ENCODE measurements around the gene PTPN1. TPM values are rescaled to one million over a fixed set of nuclear protein-coding genes. Genes with fewer than 3 reads are reported as not detected.

The PTPN1 gene
- total and polyA plus RNA-seq, 2 of the 13 experiments (the other 11 are each of a cell fraction or from before 2014, with no cell fraction given): 17.7 to 37.2 TPM

GRCh38 chr20:50464026-50464724, 46.0 kb upstream of the PTPN1 start:
- no peak overlapping the region for H3K27ac ChIP-seq (ENCODE audit: extremely low read length, insufficient read depth, low read length)
- no peaks in the 10 kb centered on the region for H4K20me1 ChIP-seq (ENCODE audit: insufficient read depth, low read length)
- H3K36me3 ChIP-seq (replicated peaks in 1 of 2; ENCODE audit: control insufficient read depth in 1 of 2, insufficient read depth in 2 of 2, low read length in 2 of 2): no peaks in the 10 kb centered on the region
- peak overlapping the region; percentile 99 for H3K4me2 ChIP-seq (ENCODE audit: low read depth, low read length)
- ChIA-PET CTCF (ENCODE audit: low intra/inter-chr PET ratio, low total read pairs) (interaction anchor here (0.9 to 7.3 kb wide), 7 partner anchors 83 to 285 kb away, joined by 4 to 138 read pairs (median 5); partner anchors contain the start of gene CEBPB), POLR2A (interaction anchor here (0.5 to 9.0 kb wide), 11 partner anchors 64 to 342 kb away, joined by 3 to 98 read pairs (median 3); partner anchors contain the start of gene CEBPB)
- H3K9ac ChIP-seq (ENCODE audit: insufficient read depth, low read depth, low read length): peak overlapping the region; percentile 57; the same call in 1 of the 2 replicates
- peak overlapping the region; percentile 44 for H2AFZ ChIP-seq (ENCODE audit: low read length)
- H3K4me3 ChIP-seq (replicated peaks in 1 of 3; ENCODE audit: insufficient read depth in 1 of 3, low read depth in 2 of 3, low read length in 3 of 3): peak overlapping the region; percentile 27 to 67 (median 37); a peak in 5 of 6 replicates
- intact Hi-C loops (cut with micrococcal nuclease; ENCODE audit: unreplicated experiment) (loop anchor here (1.0 to 5.0 kb wide), 3 partner anchors 157 to 352 kb away; partner anchors contain the start of gene UBE2V1), in situ Hi-C loops (cut with HindIII; ENCODE audit: extremely low pct_ligation_motif_present, low pct_unique_long_range_greater_than_20kb) (loop anchor here (5.0 kb wide), 3 partner anchors 62 to 277 kb away; no protein-coding TSS in a partner anchor)
- 8% methylated on average over 16 of the region's 21 CpGs for WGBS (ENCODE audit: low lambda C conversion rate)
- no peaks in the 10 kb centered on the region for H3K79me2 ChIP-seq (ENCODE audit: insufficient read depth, low read length)
- DNase-seq (ENCODE audit: low spot score) (peak; percentile 66), ATAC-seq (peak; percentile 76), FAIRE-seq (peak; percentile 62)
- peaks cover 76% of the 10 kb centered on the region for H3K4me1 ChIP-seq (ENCODE audit: insufficient read depth, low read length)
- no peaks in the 10 kb centered on the region for H3K9me3 ChIP-seq (ENCODE audit: low read length)
- H3K27me3 ChIP-seq (ENCODE audit: control insufficient read depth in 1 of 2, insufficient read depth in 2 of 2, low read length in 2 of 2): no peaks in the 10 kb centered on the region
- no TSS peak for BruUV-seq (replicated peaks)
- TF ChIP-seq SMARCC2 (IDR thresholded peaks at IDR 0.05): no peak
- TF ChIP-seq KIAA2018 (CRISPR knock-in tag; IDR thresholded peaks at IDR 0.05; ENCODE audit: borderline replicate concordance): no peak
- TF ChIP-seq MYPOP (CRISPR knock-in tag; IDR thresholded peaks at IDR 0.05): no peak
- TF ChIP-seq ZNF235 (CRISPR knock-in tag; IDR thresholded peaks at IDR 0.05; ENCODE audit: borderline replicate concordance): no peak
- no peak for TF ChIP-seq ARID5B (CRISPR knock-in tag; IDR thresholded peaks at IDR 0.05)
- TF ChIP-seq MZF1 (CRISPR knock-in tag; IDR thresholded peaks at IDR 0.05; ENCODE audit: borderline replicate concordance): peak; percentile 80; the same call in 1 of the 2 replicates
- no peak for TF ChIP-seq ZNF709 (CRISPR knock-in tag; IDR thresholded peaks at IDR 0.05)
- no peak for TF ChIP-seq MXI1 (IDR thresholded peaks at IDR 0.05; ENCODE audit: borderline replicate concordance, low read depth, low read length)
- no peak for TF ChIP-seq ZNF616 (CRISPR knock-in tag; IDR thresholded peaks at IDR 0.05; ENCODE audit: low read depth)
